Endothelial cell of umbilical vein (primary cell): ENCODE data around the gene MAP3K15. TPM values are rescaled to one million over a fixed set of nuclear protein-coding genes. Genes with fewer than 3 reads are reported as not detected.

Experiments
- BruUV-seq: library from RNA; stranded (reverse); fragments of 400-500 nt; replicated peaks from 2 replicates; lab custom pipeline; 2021; lab: Mats Ljungman, UMichigan
- CTCF ChIA-PET: fragments of 300-600, 350-600 bp; sonication (Branson Sonifier 250); formaldehyde crosslinking; loops from one replicate; lab custom pipeline; 2021; ENCODE audit warnings: antibody characterized with exemption, inconsistent platforms; lab: Charles Lee
- POLR2A ChIA-PET: fragments of 300-600, 350-600 bp; sonication (Branson Sonifier 250); formaldehyde crosslinking; loops from one replicate; lab custom pipeline; 2021; ENCODE audit warnings: antibody characterized with exemption, inconsistent platforms; lab: Charles Lee
- DNase-seq: peaks from one replicate; pipeline ENCODE4 v3.0.0-alpha.2; 2011; ENCODE audit warnings: low read depth, low spot score
- FAIRE-seq: peaks from 2 replicates; lab custom pipeline; 2011; peaks lifted over from hg19 to GRCh38; lab: Jason Lieb, UNC
- H2AFZ ChIP-seq: 2 replicates; pipeline ENCODE4 v1.6.0; 2012; ENCODE audit warnings: low read depth, low read length, control low read depth, inconsistent platforms
- H3K27ac ChIP-seq: 2 replicates; pipeline ENCODE4 v1.5.1; 2011; ENCODE audit warnings: low read depth, mild to moderate bottlenecking, control low read depth, low read length, moderate library complexity; ENCODE audit not compliant: insufficient read depth
- H3K27me3 ChIP-seq, 2 experiments: 2 replicates each; pipeline versions ENCODE4 v1.6.0 to v1.6.1; 2011; ENCODE audit warnings: low read length in 2 of 2, mixed read lengths in 1 of 2; ENCODE audit not compliant: control insufficient read depth in 2 of 2, insufficient read depth in 2 of 2
- H3K36me3 ChIP-seq, 2 experiments: 2 replicates in 1 of 2; 3 replicates in 1 of 2; pipeline ENCODE4 v1.5.1; 2011; ENCODE audit warnings: low read length in 2 of 2, mild to moderate bottlenecking in 1 of 2, moderate library complexity in 1 of 2; ENCODE audit not compliant: control insufficient read depth in 2 of 2, insufficient read depth in 2 of 2; ENCODE audit errors: extremely low read depth in 1 of 2
- H3K4me1 ChIP-seq: 3 replicates; pipeline ENCODE4 v1.5.1; 2011; ENCODE audit warnings: mild to moderate bottlenecking, low read length; ENCODE audit not compliant: control insufficient read depth, insufficient read depth; ENCODE audit errors: extremely low read depth
- H3K4me2 ChIP-seq: 2 replicates; pipeline ENCODE4 v1.6.1; 2011; ENCODE audit warnings: low read length, control low read depth, mixed read lengths; ENCODE audit not compliant: insufficient read depth
- H3K4me3 ChIP-seq, 3 experiments: fragments of 200-600 bp in 1 of 3; sonication (generic), shearing (Covaris generic) in 1 of 3; replicated peaks in 1 of 3; 2 replicates each; pipeline ENCODE4 v1.5.1; 2011 to 2016; ENCODE audit warnings: control low read depth in 3 of 3, low read length in 3 of 3, mild to moderate bottlenecking in 2 of 3, inconsistent platforms in 1 of 3, low read depth in 1 of 3, moderate library complexity in 1 of 3; ENCODE audit not compliant: insufficient read depth in 1 of 3
- H3K79me2 ChIP-seq: 2 replicates; pipeline ENCODE4 v1.6.0; 2012; ENCODE audit warnings: low read length, inconsistent platforms; ENCODE audit not compliant: control insufficient read depth, insufficient read depth
- H3K9ac ChIP-seq: replicated peaks from 2 replicates; pipeline ENCODE3; 2011; ENCODE audit warnings: low read length, control low read depth; ENCODE audit not compliant: insufficient read depth; ENCODE audit errors: extremely low read depth
- H3K9me1 ChIP-seq: replicated peaks from 3 replicates; pipeline ENCODE4 v1.6.0; 2011; ENCODE audit warnings: mild to moderate bottlenecking, low read length; ENCODE audit not compliant: control insufficient read depth, insufficient read depth; ENCODE audit errors: extremely low read depth
- H3K9me3 ChIP-seq: replicated peaks from 2 replicates; pipeline ENCODE4 v1.5.1; 2012; ENCODE audit warnings: low read length, inconsistent platforms; ENCODE audit not compliant: control insufficient read depth, insufficient read depth
- H4K20me1 ChIP-seq: replicated peaks from 2 replicates; pipeline ENCODE3; 2011; ENCODE audit warnings: mild to moderate bottlenecking, low read length; ENCODE audit not compliant: control insufficient read depth, insufficient read depth; ENCODE audit errors: extremely low read depth
- CTCF ChIP-seq, 2 donors: IDR thresholded peaks; 1 replicate in 1 of 2; 2 replicates in 1 of 2; pipeline ENCODE4 v1.5.1; 2011; ENCODE audit warnings: low read length in 2 of 2, mild to moderate bottlenecking in 2 of 2, moderate library complexity in 2 of 2, control low read depth in 1 of 2, inconsistent platforms in 1 of 2, low read depth in 1 of 2; ENCODE audit not compliant: insufficient read depth in 1 of 2; ENCODE audit errors: extremely low read depth in 1 of 2
- FOS ChIP-seq: IDR thresholded peaks from 2 replicates; pipeline ENCODE4 v1.6.1; 2011; ENCODE audit warnings: mild to moderate bottlenecking, low read length, moderate library complexity, borderline replicate concordance; ENCODE audit not compliant: insufficient read depth
- GATA2 ChIP-seq: IDR thresholded peaks from 2 replicates; pipeline ENCODE4 v1.7.0; 2011; ENCODE audit warnings: low read depth, mild to moderate bottlenecking, moderate library complexity, mixed read lengths, low read length; ENCODE audit not compliant: insufficient read length, insufficient read depth
- MAX ChIP-seq: IDR thresholded peaks from 2 replicates; pipeline ENCODE4 v1.6.1; 2011; ENCODE audit not compliant: insufficient read depth, insufficient read length
- MYC ChIP-seq: IDR thresholded peaks from one replicate; pipeline ENCODE4 v1.6.1; 2011; ENCODE audit warnings: mild to moderate bottlenecking, low read depth, low read length
- POLR2A ChIP-seq: IDR thresholded peaks from 2 replicates; pipeline ENCODE4 v1.6.1; 2012; ENCODE audit warnings: low read depth, mild to moderate bottlenecking, control low read depth, low read length
- dilution Hi-C: fragments of 300-500 bp; cut with MboI; formaldehyde crosslinking; loops from one replicate; pipeline ENCODE4 v1.15.0; 2019; ENCODE audit warnings: low sequenced_read_pairs; ENCODE audit not compliant: extremely low pct_ligation_motif_present
- intact Hi-C: fragments of 100-400 bp; cut with micrococcal nuclease; formaldehyde crosslinking; loops from one replicate; pipeline ENCODE4 v1.10.0; 2022
- polyA plus RNA-seq, 4 experiments: library from polyadenylated mRNA; depleted of rRNA in 3 of 4; stranded (reverse) in 3 of 4; unstranded in 1 of 4; fragments of >200 nt; gene quantifications; 2 replicates each; pipeline versions ENCODE4 v1.2.1 to v1.2.3, GENCODE V29; 2011 to 2012; ENCODE audit warnings: missing spikeins in 1 of 4
- total RNA-seq: library from RNA; stranded (reverse); gene quantifications from 2 replicates; pipeline ENCODE4 v1.2.3, GENCODE V29; 2021

MAP3K15 gene
- total and polyA plus RNA-seq, 2 donors (not counting 3 experiments of a cell fraction or from before 2014, with no cell fraction given): 0.01 to 0.09 TPM

GRCh38 chrX:19342331-19342906 lies 172.9 kb downstream of the MAP3K15 start:
- no peaks in the 10 kb centered on the region for H3K27me3 ChIP-seq
- H3K4me2 ChIP-seq: no peak overlapping the region
- TF ChIP-seq FOS (no peak), POLR2A (no peak), MAX (no peak)
- POLR2A ChIA-PET: no interaction called here
- no peaks in the 10 kb centered on the region for H3K36me3 ChIP-seq
- no peak overlapping the region for H3K9ac ChIP-seq
- FAIRE-seq (peak; percentile 75), DNase-seq (no peak)
- no peak overlapping the region for H3K27ac ChIP-seq
- H2AFZ ChIP-seq: peak overlapping the region; percentile 94
- intact Hi-C loops: loop anchor here (2.0 to 5.0 kb wide), 2 partner anchors 360 to 1606 kb away; partner anchors contain the start of genes PHKA2 and SCML1
- H4K20me1 ChIP-seq: no peaks in the 10 kb centered on the region
- CTCF ChIA-PET: interaction anchor here (1.0 kb wide), 1 partner anchor 9 kb away, joined by 4 read pairs; no protein-coding TSS in a partner anchor
- dilution Hi-C loops: loop anchor here (25.0 kb wide), 1 partner anchor 930 kb away; no protein-coding TSS in a partner anchor
- H3K79me2 ChIP-seq: peaks cover 28% of the 10 kb centered on the region
- H3K4me1 ChIP-seq: peaks cover 11% of the 10 kb centered on the region
- no peaks in the 10 kb centered on the region for H3K9me3 ChIP-seq
- no TSS peak for BruUV-seq
- no peaks in the 10 kb centered on the region for H3K9me1 ChIP-seq
- no peak overlapping the region for H3K4me3 ChIP-seq

GRCh38 chrX:19334945-19335626 lies 180.2 kb downstream of the MAP3K15 start:
- ChIA-PET CTCF (interaction anchor here (0.6 to 1.5 kb wide), 4 partner anchors 13 to 1616 kb away, joined by 3 to 19 read pairs (median 7); no protein-coding TSS in a partner anchor), POLR2A (no interaction called here)
- Histone ChIP-seq H3K27ac (no peak overlapping the region), H4K20me1 (no peaks in the 10 kb centered on the region), H3K4me1 (no peaks in the 10 kb centered on the region), H3K4me2 (no peak overlapping the region), H3K4me3 (no peak overlapping the region), H3K79me2 (no peaks in the 10 kb centered on the region), H3K9ac (no peak overlapping the region), H3K9me3 (no peaks in the 10 kb centered on the region), H3K9me1 (no peaks in the 10 kb centered on the region), H2AFZ (no peak overlapping the region), H3K36me3 (no peaks in the 10 kb centered on the region), H3K27me3 (no peaks in the 10 kb centered on the region)
- intact Hi-C loops (loop anchor here (1.0 to 10.0 kb wide), 5 partner anchors 294 to 944 kb away; partner anchors contain the start of gene RS1), dilution Hi-C loops (loop anchor here (25.0 kb wide), 1 partner anchor 923 kb away; no protein-coding TSS in a partner anchor)
- peak; percentile 63 for FAIRE-seq
- TF ChIP-seq POLR2A (no peak), GATA2 (no peak), MYC (no peak), CTCF (IDR thresholded peaks at IDR 0.05; ENCODE audit: extremely low read depth in 1 of 2, insufficient read depth in 1 of 2, low read depth in 1 of 2, low read length in 2 of 2) (peak; percentile 14 to 47)
- BruUV-seq: no TSS peak
- peak; percentile 4 for DNase-seq
